Measurements from ENCODE around the gene SLC22A14.

DNA sequence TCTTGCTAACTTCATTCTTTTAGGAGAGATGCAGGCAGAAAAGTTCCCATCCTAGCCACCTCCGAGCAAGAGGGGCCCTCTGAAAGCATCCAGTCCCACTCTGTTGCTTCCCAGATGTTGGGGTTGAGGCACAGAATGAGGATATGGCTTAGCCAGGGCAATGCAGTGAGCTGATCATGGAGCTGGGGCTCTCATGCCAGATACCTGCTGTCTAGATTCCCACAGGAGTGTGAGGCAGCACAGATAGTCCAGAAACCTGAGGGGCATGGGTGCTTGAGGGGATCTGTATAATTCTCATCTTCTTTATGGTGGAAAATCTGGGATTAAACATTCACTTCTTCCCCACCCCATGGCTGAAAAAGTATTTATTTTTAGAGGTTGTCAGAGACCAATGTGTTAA, 15.3 kb upstream of the SLC22A14 start:
- TF ChIP-seq POLR2A (IDR thresholded peaks at IDR 0.05) (no peak), POLR2AphosphoS5 (IDR thresholded peaks at IDR 0.05) (no peak)
- TF ChIP-seq, protein P1, sequence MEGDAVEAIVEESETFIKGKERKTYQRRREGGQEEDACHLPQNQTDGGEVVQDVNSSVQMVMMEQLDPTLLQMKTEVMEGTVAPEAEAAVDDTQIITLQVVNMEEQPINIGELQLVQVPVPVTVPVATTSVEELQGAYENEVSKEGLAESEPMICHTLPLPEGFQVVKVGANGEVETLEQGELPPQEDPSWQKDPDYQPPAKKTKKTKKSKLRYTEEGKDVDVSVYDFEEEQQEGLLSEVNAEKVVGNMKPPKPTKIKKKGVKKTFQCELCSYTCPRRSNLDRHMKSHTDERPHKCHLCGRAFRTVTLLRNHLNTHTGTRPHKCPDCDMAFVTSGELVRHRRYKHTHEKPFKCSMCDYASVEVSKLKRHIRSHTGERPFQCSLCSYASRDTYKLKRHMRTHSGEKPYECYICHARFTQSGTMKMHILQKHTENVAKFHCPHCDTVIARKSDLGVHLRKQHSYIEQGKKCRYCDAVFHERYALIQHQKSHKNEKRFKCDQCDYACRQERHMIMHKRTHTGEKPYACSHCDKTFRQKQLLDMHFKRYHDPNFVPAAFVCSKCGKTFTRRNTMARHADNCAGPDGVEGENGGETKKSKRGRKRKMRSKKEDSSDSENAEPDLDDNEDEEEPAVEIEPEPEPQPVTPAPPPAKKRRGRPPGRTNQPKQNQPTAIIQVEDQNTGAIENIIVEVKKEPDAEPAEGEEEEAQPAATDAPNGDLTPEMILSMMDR (IDR thresholded peaks at IDR 0.05), result no peak

Data from gastroesophageal sphincter (tissue), 3 donors.